ENCODE measurements around the gene CATSPER4.

CATSPER4 gene

GRCh38 chr1:26164861-26165842 lies 25.2 kb upstream of the CATSPER4 start:
- DNase-seq = no peak

GRCh38 chr1:26166719-26167281 lies 23.6 kb upstream of the CATSPER4 start:
- no peak for DNase-seq

- DNase-seq = no peak
These were observed 21.8 kb upstream of the CATSPER4 start, which contains the start of gene C1orf232 for GRCh38 chr1:26168410-26169197. C1orf232 (minus strand) TSS chr1:26168963; CDS start chr1:26168499, 464 bp downstream.

GRCh38 chr1:26169198-26169554 lies 21.2 kb upstream of the CATSPER4 start:
- DNase-seq = no peak

DNA sequence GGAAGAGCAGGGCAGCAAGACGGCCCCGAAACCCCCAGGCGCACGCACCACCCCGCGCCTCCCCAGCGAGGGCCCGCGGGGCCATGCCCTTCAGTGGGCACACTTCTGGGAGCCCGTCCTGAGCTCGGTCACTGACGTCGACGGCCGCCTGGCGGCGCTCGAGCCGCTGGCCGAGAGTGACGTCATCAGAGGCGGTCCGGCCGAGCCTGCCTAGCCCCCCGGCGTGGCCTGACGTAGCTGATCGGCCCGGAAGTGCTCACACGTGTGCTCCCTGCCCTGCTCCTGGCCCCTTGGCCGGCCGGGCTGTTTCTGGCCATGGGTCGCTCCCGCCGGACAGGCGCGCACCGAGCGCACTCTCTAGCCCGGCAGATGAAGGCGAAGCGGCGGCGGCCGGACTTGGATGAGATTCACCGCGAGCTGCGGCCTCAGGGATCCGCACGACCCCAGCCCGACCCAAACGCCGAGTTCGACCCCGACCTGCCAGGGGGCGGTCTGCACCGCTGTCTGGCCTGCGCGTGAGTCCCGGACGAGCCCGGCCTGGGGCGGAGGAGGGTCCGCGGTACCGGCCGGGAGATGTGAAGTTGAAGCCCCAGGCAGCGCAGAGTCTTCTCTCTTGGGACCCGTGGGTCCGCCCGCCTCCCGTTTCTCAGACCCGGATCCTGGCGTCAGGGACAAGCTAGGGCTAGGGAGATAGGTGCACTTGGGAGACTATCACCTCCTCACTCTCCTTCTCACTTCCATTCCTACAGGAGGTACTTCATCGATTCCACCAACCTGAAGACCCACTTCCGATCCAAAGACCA lies 20.5 kb upstream of the CATSPER4 start, which contains the start of gene ZNF593:
Gene ZNF593 (plus strand): TSS at position 240 of the 803 bp plus-strand sequence. CDS start 76 bp downstream, at position 316.
- peak; percentile 90 for DNase-seq

- DNase-seq = no peak
These were observed 20.0 kb upstream of the CATSPER4 start for GRCh38 chr1:26170472-26170821.

DNA sequence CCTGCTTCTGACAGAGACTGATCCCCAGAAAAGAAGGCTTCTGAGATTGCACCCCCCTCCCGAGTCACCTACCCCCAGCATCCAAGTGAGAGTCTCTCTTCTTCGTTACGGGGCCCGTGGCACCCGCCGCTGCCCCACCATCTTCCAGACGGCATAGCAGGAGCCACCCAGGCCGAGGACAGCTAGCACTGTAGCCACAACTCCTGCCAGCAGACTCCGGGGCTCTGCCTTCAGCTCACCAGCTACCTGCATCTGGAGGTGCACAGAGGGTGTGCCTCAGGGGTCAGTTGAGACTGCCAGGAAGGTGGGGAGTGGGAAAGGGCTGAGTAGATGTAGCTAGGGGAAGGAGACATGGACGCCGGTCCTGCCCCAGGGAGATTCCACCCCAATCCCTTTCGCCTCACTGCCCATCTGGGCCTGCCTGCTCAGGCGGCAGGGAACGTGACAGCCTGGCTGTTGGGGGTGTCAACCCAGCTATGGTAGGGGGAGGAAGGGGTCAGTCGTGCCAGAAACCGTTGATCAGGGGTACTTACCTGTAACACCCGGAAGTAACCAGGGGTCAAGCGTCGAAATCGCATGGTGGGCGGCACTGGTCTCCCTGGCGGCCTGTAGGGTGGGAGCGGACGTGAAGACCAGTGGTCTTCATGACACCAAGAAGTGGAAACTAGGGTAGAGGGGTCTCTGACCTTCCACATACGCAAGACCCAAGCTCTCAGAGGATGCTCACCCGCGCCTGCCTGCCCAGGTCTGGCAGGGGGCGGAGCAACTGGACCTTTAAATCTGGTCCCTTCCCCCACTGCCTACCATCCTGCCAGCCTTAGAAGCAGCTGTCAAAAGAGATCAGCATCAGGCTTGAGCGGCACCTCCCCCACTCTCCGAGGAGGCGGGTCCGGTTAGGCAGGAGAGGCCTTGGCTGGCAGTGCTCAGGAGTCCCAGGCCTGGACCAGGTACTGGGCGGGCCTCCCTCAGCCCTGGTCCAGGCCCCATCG lies 19.0 kb upstream of the CATSPER4 start, which contains the start of gene ZNF593OS:
Gene ZNF593OS (minus strand): TSS at position 749 of the 989 bp plus-strand sequence. CDS start 171 bp downstream, at position 578.
- DNase-seq = no peak

- no peak for DNase-seq
These were observed 15.1 kb upstream of the CATSPER4 start for GRCh38 chr1:26175346-26175745.

- DNase-seq = no peak
These were observed 13.2 kb upstream of the CATSPER4 start, which contains the start of gene CNKSR1 for GRCh38 chr1:26177182-26177684. CNKSR1 (plus strand) TSS chr1:26177491; CDS start chr1:26177548, 57 bp downstream.

DNA sequence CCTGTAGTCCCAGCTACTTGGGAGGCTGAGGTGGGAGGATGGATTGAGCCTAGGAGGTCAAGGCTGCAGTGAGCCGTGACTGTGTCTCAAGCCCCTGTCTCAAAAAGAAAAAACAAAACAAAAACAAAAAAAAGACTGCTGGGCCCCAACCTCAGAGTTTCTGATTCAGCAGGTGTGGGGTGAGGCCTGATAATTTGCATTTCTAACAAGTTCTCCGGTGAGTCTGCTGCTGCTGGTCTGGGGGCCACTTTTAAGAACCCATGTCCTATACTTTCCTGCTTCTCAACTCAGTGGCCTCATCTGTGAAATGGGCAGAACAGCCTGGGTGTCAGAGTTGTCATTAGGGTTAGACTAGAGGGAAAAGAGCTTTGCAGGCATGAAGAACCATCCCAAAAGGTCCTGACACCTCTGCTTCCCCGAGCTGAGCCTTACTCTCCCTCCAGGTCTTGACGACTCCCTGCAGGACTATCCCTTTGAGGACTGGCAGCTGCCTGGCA lies 10.3 kb upstream of the CATSPER4 start:
- DNase-seq = no peak

GRCh38 chr1:26181586-26182382 lies 8.6 kb upstream of the CATSPER4 start:
- DNase-seq = no peak

- DNase-seq = no peak
These were observed 8.1 kb upstream of the CATSPER4 start for GRCh38 chr1:26182383-26182696.

DNA sequence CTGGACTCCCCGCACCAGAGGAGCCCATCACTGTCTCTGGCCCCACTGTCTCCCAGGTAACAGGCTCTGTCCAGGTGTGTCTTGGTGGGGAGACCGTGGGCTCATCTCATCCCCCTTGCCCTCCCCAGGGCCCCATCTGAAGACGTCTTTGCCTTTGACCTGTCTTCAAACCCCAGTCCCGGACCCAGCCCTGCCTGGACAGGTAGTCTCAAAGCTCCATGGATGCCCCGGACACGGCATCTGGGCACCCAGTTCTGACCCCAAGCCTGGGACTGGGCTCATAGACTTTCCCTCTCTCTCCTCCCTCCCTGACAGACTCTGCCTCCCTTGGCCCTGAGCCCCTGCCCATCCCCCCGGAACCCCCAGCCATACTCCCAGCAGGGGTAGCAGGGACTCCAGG lies 6.3 kb upstream of the CATSPER4 start:
- DNase-seq = no peak

- DNase-seq = no peak
These were observed 5.5 kb upstream of the CATSPER4 start for GRCh38 chr1:26184883-26185282.

DNA sequence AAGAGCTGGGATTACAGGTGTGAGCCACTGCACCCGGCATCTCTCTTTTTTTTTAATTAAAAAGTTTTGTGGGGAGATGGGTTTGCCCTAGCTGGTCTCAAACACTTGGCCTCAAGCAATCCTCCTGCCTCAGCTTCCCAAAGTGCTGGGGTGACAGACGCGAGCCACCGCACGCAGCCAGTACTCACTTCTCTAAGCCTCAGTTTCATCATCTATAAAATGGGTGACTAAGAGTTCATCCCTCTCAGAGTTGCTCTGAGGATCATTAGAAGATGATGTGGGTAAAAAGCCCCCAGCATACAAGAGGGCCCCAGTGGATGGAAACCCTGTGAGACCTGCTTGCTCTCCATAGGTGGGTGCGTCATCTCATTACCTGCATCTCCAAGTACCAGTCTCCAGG lies 2.5 kb upstream of the CATSPER4 start:
- no peak for DNase-seq

- DNase-seq = no peak
These were observed 1.9 kb upstream of the CATSPER4 start for GRCh38 chr1:26188477-26188876.

GRCh38 chr1:26189331-26189730 lies 1.1 kb upstream of the CATSPER4 start:
- DNase-seq = no peak

- no peak for DNase-seq
These were observed 589 bp upstream of the CATSPER4 start for GRCh38 chr1:26189751-26190275.

- DNase-seq = no peak
These were observed 1.3 kb downstream of the CATSPER4 start for GRCh38 chr1:26191739-26192138.

GRCh38 chr1:26195805-26196204 lies 5.4 kb downstream of the CATSPER4 start:
- DNase-seq = no peak
